CD14-positive monocyte (primary cell): ENCODE measurements around the gene GRHL1. TPM values are rescaled to one million over a fixed set of nuclear protein-coding genes. Genes with fewer than 3 reads are reported as not detected.

Source experiments
- DNase-seq, 3 donors: peaks; one replicate each; pipeline ENCODE4 v3.0.0-alpha.2; 2011 to 2022
- H2AFZ ChIP-seq: 2 replicates; pipeline ENCODE4 v1.6.0; 2012; ENCODE audit warnings: mild to moderate bottlenecking, low read depth, low read length, inconsistent platforms; ENCODE audit not compliant: insufficient read depth, poor library complexity, severe bottlenecking
- H3K27ac ChIP-seq, 2 donors: 1 replicate in 1 of 2; 2 replicates in 1 of 2; pipeline ENCODE4 v1.5.1; 2012 to 2013; ENCODE audit warnings: low read length in 2 of 2, control low read depth in 1 of 2, inconsistent platforms in 1 of 2, low read depth in 1 of 2, mild to moderate bottlenecking in 1 of 2
- H3K27me3 ChIP-seq, 2 donors: one replicate each; pipeline versions ENCODE4 v1.6.0 to v1.6.1; 2011 to 2013; ENCODE audit warnings: low read length in 2 of 2; ENCODE audit not compliant: control insufficient read depth in 2 of 2, insufficient read depth in 2 of 2
- H3K36me3 ChIP-seq, 2 donors: replicated peaks in 1 of 2; 1 replicate in 1 of 2; 2 replicates in 1 of 2; pipeline versions ENCODE4 v1.5.1 to v1.6.1; 2012 to 2013; ENCODE audit warnings: low read length in 2 of 2, control low read depth in 1 of 2, inconsistent platforms in 1 of 2, mild to moderate bottlenecking in 1 of 2; ENCODE audit not compliant: insufficient read depth in 2 of 2, control insufficient read depth in 1 of 2
- H3K4me1 ChIP-seq, 2 donors: 1 replicate in 1 of 2; 2 replicates in 1 of 2; pipeline versions ENCODE4 v1.5.1 to v1.6.1; 2012 to 2013; ENCODE audit warnings: low read length in 2 of 2, control low read depth in 1 of 2, inconsistent platforms in 1 of 2, mild to moderate bottlenecking in 1 of 2, moderate library complexity in 1 of 2; ENCODE audit not compliant: insufficient read depth in 2 of 2, control insufficient read depth in 1 of 2
- H3K4me2 ChIP-seq: replicated peaks from 2 replicates; pipeline ENCODE3; 2012; ENCODE audit warnings: low read length, moderate library complexity, mild to moderate bottlenecking; ENCODE audit not compliant: poor library complexity, severe bottlenecking; ENCODE audit errors: extremely low read depth
- H3K4me3 ChIP-seq, 3 experiments: fragments of 200-600 bp in 1 of 3; sonication (generic) in 1 of 3; replicated peaks in 1 of 3; 1 replicate in 2 of 3; 2 replicates in 1 of 3; pipeline ENCODE4 v1.5.1; 2011 to 2013; ENCODE audit warnings: low read length in 3 of 3, mild to moderate bottlenecking in 3 of 3, control low read depth in 2 of 3, low read depth in 2 of 3, inconsistent platforms in 1 of 3, moderate library complexity in 1 of 3
- H3K79me2 ChIP-seq: 2 replicates; pipeline ENCODE4 v1.6.0; 2012; ENCODE audit warnings: mild to moderate bottlenecking, control low read depth, inconsistent platforms, low read length, moderate library complexity; ENCODE audit not compliant: insufficient read depth
- H3K9ac ChIP-seq: 2 replicates; pipeline ENCODE4 v1.6.0; 2017; ENCODE audit warnings: low read length, mild to moderate bottlenecking; ENCODE audit not compliant: insufficient read depth, poor library complexity, severe bottlenecking
- H3K9me3 ChIP-seq, 2 donors: replicated peaks in 1 of 2; 1 replicate in 1 of 2; 2 replicates in 1 of 2; pipeline versions ENCODE4 v1.5.1 to v1.6.1; 2012 to 2013; ENCODE audit warnings: low read length in 2 of 2, control low read depth in 1 of 2; ENCODE audit not compliant: control insufficient read depth in 1 of 2, insufficient read depth in 1 of 2
- H4K20me1 ChIP-seq: 2 replicates; pipeline ENCODE4 v1.6.0; 2012; ENCODE audit warnings: mild to moderate bottlenecking, low read length, control low read depth, moderate library complexity; ENCODE audit not compliant: insufficient read depth
- H3K27ac Mint-ChIP-seq, 7 donors: one replicate each; pipeline ENCODE4 v1.8.0; 2020; ENCODE audit warnings: mild to moderate bottlenecking in 7 of 7, mixed read lengths in 7 of 7, moderate library complexity in 6 of 7, inconsistent platforms in 2 of 7
- H3K27me3 Mint-ChIP-seq, 3 donors: one replicate each; pipeline ENCODE4 v1.8.0; 2021 to 2022; ENCODE audit warnings: low read depth in 3 of 3, mild to moderate bottlenecking in 3 of 3, mixed read lengths in 3 of 3, moderate library complexity in 3 of 3, inconsistent platforms in 1 of 3
- H3K36me3 Mint-ChIP-seq, 2 donors: one replicate each; pipeline ENCODE4 v1.8.0; 2020; ENCODE audit warnings: mixed read lengths in 2 of 2, inconsistent platforms in 1 of 2, mild to moderate bottlenecking in 1 of 2
- H3K4me1 Mint-ChIP-seq: one replicate; pipeline ENCODE4 v1.8.0; 2020; ENCODE audit warnings: mild to moderate bottlenecking, mixed read lengths
- H3K4me3 Mint-ChIP-seq, 2 donors: one replicate each; pipeline ENCODE4 v1.8.0; 2020; ENCODE audit warnings: mild to moderate bottlenecking in 2 of 2, mixed read lengths in 2 of 2, moderate library complexity in 1 of 2
- H3K9me3 Mint-ChIP-seq, 7 donors: one replicate each; pipeline ENCODE4 v1.8.0; 2020 to 2022; ENCODE audit warnings: mixed read lengths in 7 of 7, mild to moderate bottlenecking in 6 of 7, moderate library complexity in 6 of 7, inconsistent platforms in 2 of 7
- WGBS: methylation state at CpG from one replicate; pipeline ENCODE4 v1.1.5; 2013; ENCODE audit warnings: missing lambda C conversion rate; ENCODE audit not compliant: insufficient coverage; 5-methylcytosine and 5-hydroxymethylcytosine counted together
- intact Hi-C, 2 donors: fragments of 100-400 bp; cut with micrococcal nuclease; formaldehyde crosslinking; loops; one replicate each; pipeline versions ENCODE4 v1.15.0 to v1.15.1; 2023
- polyA plus RNA-seq, 3 donors: library from polyadenylated mRNA; depleted of rRNA in 1 of 3; unstranded in 2 of 3; stranded (reverse) in 1 of 3; fragments of 300-500 nt in 2 of 3; fragments of >200 nt in 1 of 3; fragmentation: Illumina TruSeq in 2 of 3; gene quantifications; 1 replicate in 2 of 3; 2 replicates in 1 of 3; pipeline ENCODE4 v1.2.3, GENCODE V29; 2012 to 2021
- TF ChIP-seq, protein P1 (sequence below): fragments of 200-600 bp; IDR thresholded peaks from one replicate; pipeline ENCODE4 v1.8.0; 2022; ENCODE audit warnings: antibody characterized with exemption, mild to moderate bottlenecking

The GRHL1 gene
- polyA plus RNA-seq, 3 donors = 0.08 TPM; not detected in 2

DNA sequence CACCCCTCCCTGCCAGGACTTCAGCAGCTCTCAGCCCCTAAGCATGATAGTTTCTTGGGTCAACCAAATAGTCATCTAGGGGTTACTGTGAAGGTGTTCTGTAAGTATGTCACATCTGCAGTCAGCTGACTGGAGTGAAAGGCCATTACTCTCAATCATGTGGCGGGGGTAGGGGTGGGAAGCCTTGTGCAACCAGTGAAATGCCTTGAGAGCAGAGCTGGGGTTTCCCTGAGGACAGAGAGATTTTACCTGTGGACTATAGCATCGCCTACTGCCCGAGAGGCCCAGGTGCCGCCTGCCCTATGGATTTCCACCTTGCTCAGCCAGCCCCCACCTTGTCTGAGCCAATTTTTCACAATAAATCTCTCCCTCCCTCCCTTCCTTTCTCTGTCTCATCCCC, 71.0 kb downstream of the GRHL1 start:
- WGBS = 93% methylated on average over 2 of the region's 4 CpGs
- no peaks in the 10 kb centered on the region for H3K27me3 ChIP-seq
- H3K27ac Mint-ChIP-seq = no peak overlapping the region

GRCh38 chr2:10022966-10023662, 71.6 kb downstream of the GRHL1 start:
- Histone ChIP-seq H3K79me2 (no peaks in the 10 kb centered on the region), H4K20me1 (no peaks in the 10 kb centered on the region), H3K36me3 (no peaks in the 10 kb centered on the region), H3K9ac (no peak overlapping the region), H3K27me3 (no peaks in the 10 kb centered on the region), H3K4me3 (no peak overlapping the region), H3K9me3 (no peaks in the 10 kb centered on the region), H3K27ac (no peak overlapping the region), H3K4me1 (peaks cover 25 to 37% of the 10 kb centered on the region in 2 donors), H3K4me2 (no peak overlapping the region), H2AFZ (no peak overlapping the region)
- intact Hi-C loops = no loop called here
- Mint-ChIP-seq H3K9me3 (peaks cover 0 to 4% (median 2%) of the 10 kb centered on the region in 7 donors), H3K27me3 (no peaks in the 10 kb centered on the region), H3K27ac (no peak overlapping the region), H3K36me3 (no peaks in the 10 kb centered on the region), H3K4me1 (peaks cover 32% of the 10 kb centered on the region), H3K4me3 (no peak overlapping the region)
- DNase-seq = no peak
- 93% methylated on average over 8 of the region's 10 CpGs for WGBS
- TF ChIP-seq, protein P1, sequence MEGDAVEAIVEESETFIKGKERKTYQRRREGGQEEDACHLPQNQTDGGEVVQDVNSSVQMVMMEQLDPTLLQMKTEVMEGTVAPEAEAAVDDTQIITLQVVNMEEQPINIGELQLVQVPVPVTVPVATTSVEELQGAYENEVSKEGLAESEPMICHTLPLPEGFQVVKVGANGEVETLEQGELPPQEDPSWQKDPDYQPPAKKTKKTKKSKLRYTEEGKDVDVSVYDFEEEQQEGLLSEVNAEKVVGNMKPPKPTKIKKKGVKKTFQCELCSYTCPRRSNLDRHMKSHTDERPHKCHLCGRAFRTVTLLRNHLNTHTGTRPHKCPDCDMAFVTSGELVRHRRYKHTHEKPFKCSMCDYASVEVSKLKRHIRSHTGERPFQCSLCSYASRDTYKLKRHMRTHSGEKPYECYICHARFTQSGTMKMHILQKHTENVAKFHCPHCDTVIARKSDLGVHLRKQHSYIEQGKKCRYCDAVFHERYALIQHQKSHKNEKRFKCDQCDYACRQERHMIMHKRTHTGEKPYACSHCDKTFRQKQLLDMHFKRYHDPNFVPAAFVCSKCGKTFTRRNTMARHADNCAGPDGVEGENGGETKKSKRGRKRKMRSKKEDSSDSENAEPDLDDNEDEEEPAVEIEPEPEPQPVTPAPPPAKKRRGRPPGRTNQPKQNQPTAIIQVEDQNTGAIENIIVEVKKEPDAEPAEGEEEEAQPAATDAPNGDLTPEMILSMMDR = no peak

More for the DNA sequence above, 71.0 kb downstream of the GRHL1 start:
- H3K27me3 Mint-ChIP-seq = peaks cover 0 to 4% (median 3%) of the 10 kb centered on the region in 3 donors
- Histone ChIP-seq H3K36me3 (no peaks in the 10 kb centered on the region), H3K4me1 (peaks cover 22 to 35% of the 10 kb centered on the region in 2 donors), H4K20me1 (no peaks in the 10 kb centered on the region), H3K79me2 (no peaks in the 10 kb centered on the region), H3K9ac (no peak overlapping the region), H3K4me2 (no peak overlapping the region), H3K27ac (no peak overlapping the region), H3K9me3 (peaks cover 0 to under 1% of the 10 kb centered on the region in 2 donors), H2AFZ (no peak overlapping the region), H3K4me3 (no peak overlapping the region)
- intact Hi-C loops = no loop called here
- TF ChIP-seq, protein P1 = no peak
- H3K4me3 Mint-ChIP-seq = no peak overlapping the region
- no peaks in the 10 kb centered on the region for H3K36me3 Mint-ChIP-seq
- no peak for DNase-seq
- H3K4me1 Mint-ChIP-seq = peaks cover 30% of the 10 kb centered on the region
- peaks cover 0 to 5% (median 4%) of the 10 kb centered on the region in 7 donors for H3K9me3 Mint-ChIP-seq
